Small intestine (tissue), 16 donors: ENCODE data around the gene UBE2Z. TPM values are rescaled to one million over a fixed set of nuclear protein-coding genes. Genes with fewer than 3 reads are reported as not detected.

Experiments used
- DNase-seq, 2 donors: peaks; one replicate each; pipeline versions ENCODE4 v3.0.0 to v3.0.0-alpha.2; 2013
- FAIRE-seq: peaks from 2 replicates; lab custom pipeline; 2012; peaks lifted over from hg19 to GRCh38; lab: Jason Lieb, UNC
- H3K27ac ChIP-seq, 3 donors: one replicate each; pipeline ENCODE4 v1.5.1; 2013; ENCODE audit warnings: low read length in 2 of 3, mild to moderate bottlenecking in 2 of 3, control low read depth in 1 of 3, inconsistent platforms in 1 of 3, low read depth in 1 of 3, moderate library complexity in 1 of 3
- H3K27me3 ChIP-seq, 3 donors: one replicate each; pipeline ENCODE4 v1.6.1; 2013; ENCODE audit warnings: low read length in 3 of 3, inconsistent platforms in 1 of 3; ENCODE audit not compliant: control insufficient read depth in 3 of 3, insufficient read depth in 3 of 3
- H3K36me3 ChIP-seq, 3 donors: one replicate each; pipeline ENCODE4 v1.6.1; 2013; ENCODE audit warnings: low read length in 3 of 3, inconsistent platforms in 1 of 3, low read depth in 1 of 3, mild to moderate bottlenecking in 1 of 3, moderate library complexity in 1 of 3; ENCODE audit not compliant: control insufficient read depth in 3 of 3, insufficient read depth in 2 of 3
- H3K4me1 ChIP-seq, 3 donors: one replicate each; pipeline ENCODE4 v1.6.1; 2013; ENCODE audit warnings: low read length in 2 of 3, inconsistent platforms in 1 of 3, low read depth in 1 of 3, mild to moderate bottlenecking in 1 of 3, moderate library complexity in 1 of 3; ENCODE audit not compliant: control insufficient read depth in 3 of 3, insufficient read depth in 2 of 3
- H3K4me3 ChIP-seq, 3 donors: one replicate each; pipeline ENCODE4 v1.5.1; 2013; ENCODE audit warnings: low read length in 3 of 3, control low read depth in 1 of 3, inconsistent platforms in 1 of 3, low read depth in 1 of 3, mild to moderate bottlenecking in 1 of 3, moderate library complexity in 1 of 3
- H3K9me3 ChIP-seq, 2 donors: one replicate each; pipeline ENCODE4 v1.6.1; 2013; ENCODE audit warnings: low read depth in 1 of 2, low read length in 1 of 2; ENCODE audit not compliant: control insufficient read depth in 2 of 2, insufficient read depth in 1 of 2
- WGBS, 3 donors: extraction: QIAGEN DNeasy Blood & Tissue Kit; methylation state at CpG; one replicate each; pipeline ENCODE4 v1.1.7; 2013; 5-methylcytosine and 5-hydroxymethylcytosine counted together
- long read RNA-seq, 10 donors: transcript quantifications; one replicate each; lab custom pipeline, GENCODE V29; 2026
- polyA plus RNA-seq, 4 donors: library from polyadenylated mRNA; stranded (reverse) in 3 of 4; unstranded in 1 of 4; fragments of 200-250 nt in 3 of 4; fragments of 120-200 nt in 1 of 4; gene quantifications; one replicate each; pipeline versions ENCODE4 v1.2.1 to v1.2.3, GENCODE V29; 2013
- donor health status: healthy with polysubstance abuse.
- donor health status: control.
- donor health status: control.
- donor health status: Bipolar disorder and iron deficiency.
- donor health status: healthy.

UBE2Z gene
- 10 to 100 TPM; 39.1 to 67.7 (median 43.7) TPM for polyA plus RNA-seq
- long read RNA-seq, donor 1, result 0 reads
- long read RNA-seq, donor 2, transcript UBE2Z-201 (7 exons, 3,122 nt), result major isoform, 9 of 10 reads
- long read RNA-seq, donor 2, partial matches to known transcripts, result 0 of 10 reads
- long read RNA-seq, donor 2, other reads (novel, unspliced or antisense), result 0 of 10 reads
- long read RNA-seq, donor 3, full-length matches to known transcripts, result 18 of 23 reads
- long read RNA-seq, donor 3, partial matches to known transcripts, result 5 of 23 reads
- long read RNA-seq, donor 3, other reads (novel, unspliced or antisense), result 0 of 23 reads
- long read RNA-seq, donor 4, result 0 reads
- long read RNA-seq, donor 5, full-length matches to known transcripts, result 8 of 8 reads
- long read RNA-seq, donor 5, partial matches to known transcripts, result 0 of 8 reads
- long read RNA-seq, donor 5, other reads (novel, unspliced or antisense), result 0 of 8 reads
- long read RNA-seq, donor 6, full-length matches to known transcripts, result 10 of 10 reads
- long read RNA-seq, donor 6, partial matches to known transcripts, result 0 of 10 reads
- long read RNA-seq, donor 6, other reads (novel, unspliced or antisense), result 0 of 10 reads
- long read RNA-seq, donor 7, full-length matches to known transcripts, result 34 of 34 reads
- long read RNA-seq, donor 7, partial matches to known transcripts, result 0 of 34 reads
- long read RNA-seq, donor 7, other reads (novel, unspliced or antisense), result 0 of 34 reads
- long read RNA-seq, donor 8, partial matches to known transcripts, result 0 of 3 reads
- long read RNA-seq, donor 8, other reads (novel, unspliced or antisense), result 0 of 3 reads
- long read RNA-seq, donor 9, partial matches to known transcripts, result 0 of 3 reads
- long read RNA-seq, donor 9, other reads (novel, unspliced or antisense), result 0 of 3 reads
- long read RNA-seq, donor 10, full-length matches to known transcripts, result 31 of 31 reads
- long read RNA-seq, donor 10, partial matches to known transcripts, result 0 of 31 reads
- long read RNA-seq, donor 10, other reads (novel, unspliced or antisense), result 0 of 31 reads

DNA sequence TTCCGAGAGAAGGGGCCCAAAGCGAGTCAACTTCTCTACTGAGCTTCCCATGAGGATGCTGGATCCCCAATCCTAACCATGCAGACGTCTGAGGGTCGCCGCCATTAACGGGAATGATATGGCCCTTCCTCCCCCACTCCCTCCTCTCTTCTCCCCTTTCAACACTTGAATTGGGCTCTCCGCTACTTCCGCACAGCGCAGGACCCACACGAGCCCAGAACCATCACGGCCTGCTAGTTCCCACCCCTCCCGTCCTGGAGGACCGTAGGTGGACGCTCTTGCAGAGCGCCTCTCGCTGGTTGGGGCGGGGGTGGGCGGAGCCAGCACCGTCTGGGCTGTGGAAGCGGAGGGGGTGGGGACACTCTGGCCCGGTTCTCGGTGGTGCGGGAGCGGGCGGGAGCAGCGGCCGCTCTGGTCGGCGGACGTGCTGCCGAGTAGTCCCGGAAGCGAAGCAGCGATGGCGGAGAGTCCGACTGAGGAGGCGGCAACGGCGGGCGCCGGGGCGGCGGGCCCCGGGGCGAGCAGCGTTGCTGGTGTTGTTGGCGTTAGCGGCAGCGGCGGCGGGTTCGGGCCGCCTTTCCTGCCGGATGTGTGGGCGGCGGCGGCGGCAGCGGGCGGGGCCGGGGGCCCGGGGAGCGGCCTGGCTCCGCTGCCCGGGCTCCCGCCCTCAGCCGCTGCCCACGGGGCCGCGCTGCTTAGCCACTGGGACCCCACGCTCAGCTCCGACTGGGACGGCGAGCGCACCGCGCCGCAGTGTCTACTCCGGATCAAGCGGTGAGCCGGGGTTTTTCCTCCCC lies at the start of gene UBE2Z:
Gene UBE2Z (plus strand): TSS at position 361 of the 797 bp plus-strand sequence. CDS start 97 bp downstream, at position 458.
- peak within 1 kb of the TSS; percentile 69 to 98 (median 86) for H3K4me3 ChIP-seq
- no peaks in the 10 kb centered on the region for H3K9me3 ChIP-seq
- FAIRE-seq (no peak), DNase-seq (peak; percentile 95 to 98)
- 1% methylated on average over 30 to 81 of the region's 81 CpGs for WGBS, 3 donors
- no peaks in the 10 kb centered on the region for H3K27me3 ChIP-seq
- peak within 1 kb of the TSS; percentile 81 to 93 (median 92) for H3K27ac ChIP-seq
- H3K4me1 ChIP-seq, result peaks cover 2 to 22% (median 13%) of the 10 kb centered on the region in 3 donors
- H3K36me3 ChIP-seq, result peaks cover 3 to 9% (median 3%) of the 10 kb centered on the region in 3 donors

DNA sequence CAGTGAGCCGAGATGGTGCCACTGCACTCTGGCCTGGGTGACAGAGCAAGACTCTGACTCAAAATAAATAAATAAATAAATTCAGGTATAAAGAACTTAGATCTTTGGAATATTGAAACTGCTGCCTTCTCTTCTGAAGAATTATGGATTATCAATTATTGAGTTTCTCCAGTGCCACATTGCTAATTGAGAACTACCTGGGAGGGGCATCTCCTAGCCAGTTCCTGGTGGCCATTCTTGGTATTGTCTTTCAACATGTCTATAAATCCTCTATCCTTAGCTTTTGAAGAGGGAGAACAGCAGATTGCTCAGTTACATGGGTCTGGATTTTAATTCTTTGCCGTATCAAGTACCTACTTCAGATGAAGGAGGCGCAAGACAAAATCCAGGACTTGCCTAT lies 48.2 kb upstream of the UBE2Z start:
- no peaks in the 10 kb centered on the region for H3K27me3 ChIP-seq
- FAIRE-seq (no peak), DNase-seq (no peak)
- no peak overlapping the region for H3K4me3 ChIP-seq
- WGBS, 3 donors, result 97 to 99% (median 98%) methylated on average over 3 of the region's 3 CpGs
- no peaks in the 10 kb centered on the region for H3K9me3 ChIP-seq
- H3K27ac ChIP-seq, result no peak overlapping the region
- peaks cover 0 to 11% (median 0%) of the 10 kb centered on the region in 3 donors for H3K4me1 ChIP-seq
- H3K36me3 ChIP-seq, result peaks cover 24 to 61% (median 29%) of the 10 kb centered on the region in 3 donors

DNA sequence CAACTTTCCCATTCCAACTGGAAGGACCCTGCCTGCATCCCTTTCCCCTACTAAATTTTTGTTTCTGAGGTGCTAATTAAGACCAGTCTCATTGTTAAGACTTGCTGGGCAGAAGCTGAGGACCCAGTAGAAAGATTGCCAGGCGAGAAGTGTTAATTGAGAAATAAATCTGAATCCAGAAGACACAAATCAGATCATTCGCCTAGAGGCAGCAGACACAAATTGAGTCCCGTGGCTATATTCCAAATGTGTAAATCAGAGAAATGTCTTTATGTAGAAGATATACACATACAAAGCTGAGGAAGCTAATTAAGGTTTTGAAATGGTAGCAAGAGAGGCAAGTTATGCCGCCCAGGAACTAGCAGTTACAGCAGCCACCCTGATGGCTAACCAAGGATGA lies 47.8 kb upstream of the UBE2Z start:
- Histone ChIP-seq H3K27me3 (no peaks in the 10 kb centered on the region), H3K27ac (no peak overlapping the region), H3K4me1 (peaks cover 0 to 7% (median 0%) of the 10 kb centered on the region in 3 donors), H3K9me3 (no peaks in the 10 kb centered on the region), H3K4me3 (no peak overlapping the region), H3K36me3 (peaks cover 24 to 61% (median 26%) of the 10 kb centered on the region in 3 donors)
- DNase-seq (no peak), FAIRE-seq (no peak)
- 93 to 96% (median 95%) methylated on average over 4 of the region's 4 CpGs for WGBS, 3 donors

DNA sequence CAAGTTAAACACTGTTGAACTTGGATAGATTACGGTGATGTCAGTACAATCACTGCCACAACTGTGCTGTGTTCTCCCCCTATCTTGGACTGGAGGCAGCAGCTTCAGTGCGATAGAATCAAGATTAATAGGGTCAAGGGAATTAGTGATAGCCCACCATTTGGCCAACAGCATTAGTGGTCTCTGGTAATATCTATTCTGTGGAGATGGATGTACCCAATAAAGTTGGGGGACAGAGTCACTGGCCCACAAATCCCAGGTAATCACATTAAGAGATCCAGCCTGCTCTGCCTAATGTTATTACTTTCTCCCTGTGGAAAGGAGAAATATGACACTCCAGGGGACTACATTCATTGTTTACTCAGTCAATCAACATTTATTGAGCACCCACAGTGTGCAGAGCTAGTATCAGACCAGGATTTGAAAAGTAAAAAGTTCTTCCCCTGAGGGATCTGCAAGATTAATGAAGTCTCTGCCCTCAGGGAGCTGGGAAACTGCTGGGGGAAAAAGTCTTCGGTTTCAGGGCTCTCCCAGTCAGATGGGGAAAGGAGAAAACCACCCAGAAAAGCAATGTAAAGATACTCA lies 39.2 kb upstream of the UBE2Z start:
- Histone ChIP-seq H3K27ac (peak overlapping the region in 1 of 3 donors; percentile 91), H3K4me3 (no peak overlapping the region), H3K27me3 (no peaks in the 10 kb centered on the region), H3K4me1 (peaks cover 11 to 49% (median 15%) of the 10 kb centered on the region in 3 donors), H3K9me3 (no peaks in the 10 kb centered on the region), H3K36me3 (peaks cover 0 to 13% (median 2%) of the 10 kb centered on the region in 3 donors)
- DNase-seq (no peak), FAIRE-seq (no peak)
- WGBS, 3 donors, result 62 to 75% (median 63%) methylated on average over 3 of the region's 3 CpGs

DNA sequence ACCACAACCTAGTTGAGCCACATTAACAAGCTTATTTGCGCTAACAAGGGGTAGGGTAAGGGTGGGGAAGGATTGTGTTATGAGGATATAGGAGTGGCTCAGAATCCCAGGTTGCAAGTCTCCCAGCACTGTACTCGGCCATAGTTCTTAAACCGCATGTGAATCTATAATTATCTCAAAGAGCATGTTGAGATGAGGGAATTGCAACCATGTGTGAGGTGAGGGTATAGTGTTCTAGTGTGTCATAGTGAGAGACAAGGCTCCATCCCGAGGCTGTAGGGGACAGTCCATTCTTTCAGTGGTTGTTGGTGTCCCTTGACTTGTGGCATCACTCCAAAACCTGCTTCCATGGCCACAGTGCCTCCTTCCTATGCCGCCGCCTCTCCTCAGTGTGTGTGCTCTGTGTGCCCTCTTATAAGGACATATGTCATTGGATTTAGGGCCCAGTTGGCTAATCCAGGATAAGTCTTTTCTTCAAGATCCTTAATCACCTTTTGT lies 38.3 kb upstream of the UBE2Z start:
- FAIRE-seq, result no peak
- Histone ChIP-seq H3K4me3 (no peak overlapping the region), H3K36me3 (peaks cover 0 to 9% (median 0%) of the 10 kb centered on the region in 3 donors), H3K27me3 (no peaks in the 10 kb centered on the region), H3K9me3 (no peaks in the 10 kb centered on the region), H3K4me1 (peaks cover 11 to 49% (median 15%) of the 10 kb centered on the region in 3 donors), H3K27ac (peak overlapping the region in 2 of 3 donors; percentile 13 to 91)
- 40 to 68% (median 49%) methylated on average over 6 of the region's 6 CpGs for WGBS, 3 donors
- DNase-seq, result peak; percentile 48 to 54

DNA sequence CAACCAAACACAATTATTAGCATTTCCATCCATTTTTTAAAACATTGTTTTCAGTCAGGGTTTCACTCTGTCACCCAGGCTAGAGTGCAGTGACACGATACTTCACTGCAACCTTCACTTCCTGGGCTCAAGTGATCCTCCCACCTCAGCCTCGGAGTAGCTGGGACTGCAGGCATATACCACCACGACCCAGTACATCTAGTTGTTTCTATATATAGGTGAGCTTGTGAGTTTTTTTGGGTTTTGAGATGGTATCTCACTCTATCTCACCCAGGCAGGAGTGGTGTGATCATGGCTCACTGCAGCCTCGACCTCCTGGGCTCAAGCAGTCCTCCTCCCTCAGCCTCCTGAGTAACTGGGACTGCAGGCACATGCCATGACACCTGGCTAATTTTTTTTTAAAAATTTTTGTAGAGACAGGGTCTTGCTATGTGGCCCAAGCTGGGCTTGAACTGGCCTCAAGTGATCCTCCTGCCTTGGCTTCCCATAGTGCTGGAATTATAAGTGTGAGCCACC lies 37.1 kb upstream of the UBE2Z start:
- no peaks in the 10 kb centered on the region for H3K27me3 ChIP-seq
- DNase-seq (peak in 1 of 2 donors; percentile 7), FAIRE-seq (no peak)
- 48 to 56% (median 48%) methylated on average over 4 of the region's 4 CpGs for WGBS, 3 donors
- H3K4me1 ChIP-seq, result peaks cover 11 to 49% (median 15%) of the 10 kb centered on the region in 3 donors
- H3K36me3 ChIP-seq, result peaks cover 0 to 3% (median 0%) of the 10 kb centered on the region in 3 donors
- H3K9me3 ChIP-seq, result no peaks in the 10 kb centered on the region
- H3K4me3 ChIP-seq, result no peak overlapping the region
- H3K27ac ChIP-seq, result peak overlapping the region; percentile 21 to 91 (median 70)
